SK-N-SH (cell line): ENCODE measurements around the gene C1QTNF3. TPM values are rescaled to one million over a fixed set of nuclear protein-coding genes. Genes with fewer than 3 reads are reported as not detected.

ENCODE experiments used
- CTCF ChIA-PET: fragments of 300-600, 350-600 bp; formaldehyde crosslinking; extraction: SDS; loops from one replicate; lab custom pipeline; 2021; lab: Yijun Ruan, JAX
- POLR2A ChIA-PET: fragments of 350-600 bp; sonication (Branson Sonifier 250); formaldehyde crosslinking; extraction: SDS; loops from one replicate; lab custom pipeline; 2020; ENCODE audit warnings: antibody characterized with exemption, inconsistent platforms; lab: Yijun Ruan, JAX
- DNase-seq: peaks from one replicate; pipeline ENCODE4 v3.0.0; 2012
- H2AFZ ChIP-seq: fragments of 200-600 bp; sonication (generic); 2 replicates; pipeline ENCODE4 v1.8.1; 2016; ENCODE audit warnings: antibody characterized with exemption, mild to moderate bottlenecking, low read depth
- H3F3A ChIP-seq: fragments of 200-600 bp; sonication (generic); replicated peaks from 2 replicates; pipeline ENCODE3; 2016; ENCODE audit warnings: antibody characterized with exemption, mild to moderate bottlenecking; ENCODE audit not compliant: insufficient read depth
- H3K27ac ChIP-seq, 2 experiments: fragments of 200-500 bp in 1 of 2; fragments of 200-600 bp in 1 of 2; sonication (Bioruptor generic) in 1 of 2; sonication (generic), shearing (Covaris generic) in 1 of 2; 2 replicates each; pipeline versions ENCODE4 v1.5.1 to v1.6.1; 2014 to 2016; ENCODE audit warnings: low read depth in 2 of 2, inconsistent platforms in 1 of 2, low read length in 1 of 2, mild to moderate bottlenecking in 1 of 2, mixed read lengths in 1 of 2
- H3K27me3 ChIP-seq: fragments of 200-600 bp; sonication (generic), shearing (Covaris generic); 2 replicates; pipeline ENCODE4 v1.6.1; 2016; ENCODE audit warnings: mixed run types; ENCODE audit not compliant: insufficient read depth
- H3K36me3 ChIP-seq, 2 experiments: fragments of 200-500 bp in 1 of 2; fragments of 200-600 bp in 1 of 2; sonication (Bioruptor generic) in 1 of 2; sonication (generic) in 1 of 2; replicated peaks in 1 of 2; 2 replicates each; pipeline versions ENCODE3 to v1.5.1; 2014 to 2016; ENCODE audit warnings: low read length in 1 of 2, mild to moderate bottlenecking in 1 of 2; ENCODE audit not compliant: insufficient read depth in 2 of 2, control insufficient read depth in 1 of 2
- H3K4me1 ChIP-seq, 2 experiments: fragments of 200-500 bp in 1 of 2; fragments of 200-600 bp in 1 of 2; sonication (Bioruptor generic) in 1 of 2; sonication (generic), shearing (Covaris generic) in 1 of 2; 2 replicates each; pipeline versions ENCODE4 v1.5.1 to v1.6.1; 2014 to 2016; ENCODE audit warnings: low read depth in 1 of 2, low read length in 1 of 2, mixed run types in 1 of 2; ENCODE audit not compliant: insufficient read depth in 2 of 2, control insufficient read depth in 1 of 2
- H3K4me2 ChIP-seq: fragments of 200-600 bp; sonication (generic), shearing (Covaris generic); 2 replicates; pipeline ENCODE4 v1.6.1; 2017; ENCODE audit warnings: mixed run types
- H3K4me3 ChIP-seq, 2 experiments: fragments of 200-500 bp in 1 of 2; fragments of 200-600 bp in 1 of 2; sonication (Bioruptor generic) in 1 of 2; sonication (generic), shearing (Covaris generic) in 1 of 2; 2 replicates each; pipeline versions ENCODE4 v1.5.1 to v1.8.1; 2014 to 2016; ENCODE audit warnings: low read depth in 2 of 2, inconsistent platforms in 1 of 2, low read length in 1 of 2, mild to moderate bottlenecking in 1 of 2, mixed read lengths in 1 of 2, moderate library complexity in 1 of 2
- H3K79me2 ChIP-seq: fragments of 200-600 bp; sonication (generic); 2 replicates; pipeline ENCODE4 v1.8.1; 2017; ENCODE audit warnings: mild to moderate bottlenecking; ENCODE audit not compliant: insufficient read depth
- H3K9ac ChIP-seq: fragments of 200-600 bp; sonication (generic); 2 replicates; pipeline ENCODE4 v1.6.1; 2017; ENCODE audit warnings: mixed run types
- H3K9me2 ChIP-seq: fragments of 200-600 bp; sonication (generic); 2 replicates; pipeline ENCODE4 v1.6.1; 2017; ENCODE audit warnings: mixed run types
- H3K9me3 ChIP-seq: fragments of 200-600 bp; sonication (generic); 2 replicates; pipeline ENCODE4 v1.6.1; 2017; ENCODE audit warnings: mixed run types, mild to moderate bottlenecking, moderate library complexity
- H4K20me1 ChIP-seq: fragments of 200-600 bp; sonication (generic); 2 replicates; pipeline ENCODE4 v1.6.1; 2017; ENCODE audit warnings: mild to moderate bottlenecking, mixed run types; ENCODE audit not compliant: insufficient read depth
- CHD2 ChIP-seq: fragments of 150-350 bp; IDR thresholded peaks from 2 replicates; pipeline ENCODE4 v1.6.1; 2018; ENCODE audit warnings: low read length; ENCODE audit not compliant: partially characterized antibody
- CTCF ChIP-seq: fragments of 200-600 bp; sonication (generic); IDR thresholded peaks from 2 replicates; pipeline ENCODE4 v1.6.1; 2017; ENCODE audit warnings: antibody characterized with exemption, mild to moderate bottlenecking, moderate library complexity
- ELF1 ChIP-seq: IDR thresholded peaks from 2 replicates; pipeline ENCODE4 v1.4.0; 2012
- FOXM1 ChIP-seq: IDR thresholded peaks from 2 replicates; pipeline ENCODE4 v1.4.0; 2012; ENCODE audit warnings: low read depth, mild to moderate bottlenecking
- GABPA ChIP-seq: IDR thresholded peaks from 2 replicates; pipeline ENCODE4 v1.4.0; 2012; ENCODE audit warnings: low read depth, mild to moderate bottlenecking
- MEF2A ChIP-seq: IDR thresholded peaks from 2 replicates; pipeline ENCODE4 v1.4.0; 2012; ENCODE audit warnings: low read depth, borderline replicate concordance
- MXI1 ChIP-seq: IDR thresholded peaks from 2 replicates; pipeline ENCODE4 v1.6.1; 2012; ENCODE audit warnings: mild to moderate bottlenecking, low read depth, low read length, improper control_type of control experiment
- POLR2AphosphoS5 ChIP-seq: IDR thresholded peaks from 2 replicates; pipeline ENCODE4 v1.6.1; 2012; ENCODE audit warnings: low read depth, low read length
- RCOR1 ChIP-seq: fragments of 150-350 bp; IDR thresholded peaks from 2 replicates; pipeline ENCODE4 v1.6.1; 2017; ENCODE audit warnings: antibody characterized with exemption, low read length
- REST ChIP-seq: IDR thresholded peaks from 2 replicates; pipeline ENCODE4 v1.6.1; 2012; ENCODE audit warnings: mild to moderate bottlenecking, low read depth, low read length, moderate library complexity
- RFX5 ChIP-seq: IDR thresholded peaks from 2 replicates; pipeline ENCODE4 v1.6.1; 2012; ENCODE audit warnings: mild to moderate bottlenecking, improper control_type of control experiment, low read length
- RXRA ChIP-seq: IDR thresholded peaks from 2 replicates; pipeline ENCODE4 v1.4.0; 2012; ENCODE audit warnings: low read depth, mild to moderate bottlenecking, borderline replicate concordance
- TCF12 ChIP-seq: IDR thresholded peaks from 2 replicates; pipeline ENCODE4 v1.4.0; 2012
- TEAD4 ChIP-seq: IDR thresholded peaks from 2 replicates; pipeline ENCODE4 v1.4.0; 2012; ENCODE audit warnings: mild to moderate bottlenecking, borderline replicate concordance; ENCODE audit not compliant: insufficient read depth
- USF2 ChIP-seq: fragments of 150-350 bp; IDR thresholded peaks from 2 replicates; pipeline ENCODE4 v1.6.1; 2017; ENCODE audit warnings: antibody characterized with exemption, low read length, low read depth, borderline replicate concordance
- ZBTB33 ChIP-seq: IDR thresholded peaks from 2 replicates; pipeline ENCODE4 v1.4.0; 2012; ENCODE audit warnings: low read depth, borderline replicate concordance
- WGBS: methylation state at CpG from one replicate; pipeline ENCODE4 v1.1.6; 2017; ENCODE audit warnings: low lambda C conversion rate; 5-methylcytosine and 5-hydroxymethylcytosine counted together
- polyA plus RNA-seq, 3 experiments: library from polyadenylated mRNA; depleted of rRNA; stranded (reverse); fragments of >200 nt; gene quantifications; 2 replicates each; pipeline ENCODE4 v1.2.3, GENCODE V29; 2012

The C1QTNF3 gene
- polyA plus RNA-seq, 1 of the 3 experiments (the other 2 are of a cell fraction), result 1.5 TPM

GRCh38 chr5:34054400-34054729, 11.4 kb upstream of the C1QTNF3 start:
- Histone ChIP-seq H2AFZ (no peak overlapping the region), H3K27me3 (no peaks in the 10 kb centered on the region), H3K4me2 (no peak overlapping the region), H3K4me1 (peaks cover 0 to 16% of the 10 kb centered on the region in 2 experiments; a peak in 3 of 4 replicates), H3K9me2 (no peaks in the 10 kb centered on the region), H4K20me1 (no peaks in the 10 kb centered on the region), H3K9me3 (no peaks in the 10 kb centered on the region), H3K9ac (no peak overlapping the region), H3F3A (peaks cover 14% of the 10 kb centered on the region), H3K79me2 (no peaks in the 10 kb centered on the region), H3K27ac (peak overlapping the region; percentile 67 to 68; a peak in 3 of 4 replicates), H3K36me3 (peaks cover 6 to 10% of the 10 kb centered on the region in 2 experiments), H3K4me3 (no peak overlapping the region)
- no peak for TF ChIP-seq CHD2
- no peak for DNase-seq
- POLR2A ChIA-PET, result no interaction called here
- CTCF ChIA-PET, result no interaction called here
- 87% methylated on average over 1 of the region's 1 CpG for WGBS

- H3K9me2 ChIP-seq, result no peaks in the 10 kb centered on the region
- CTCF ChIA-PET, result interaction anchor here (0.5 to 0.6 kb wide), 2 partner anchors 277 to 670 kb away, joined by 3 read pairs; no protein-coding TSS in a partner anchor
- H3K4me2 ChIP-seq, result peak overlapping the region; percentile 24; the same call in 1 of the 2 replicates
- POLR2A ChIA-PET, result interaction anchor here (0.5 kb wide), 1 partner anchor 13 kb away, joined by 3 read pairs; no protein-coding TSS in a partner anchor
- no peak overlapping the region for H3K4me3 ChIP-seq
- no peak overlapping the region for H3K9ac ChIP-seq
- no peaks in the 10 kb centered on the region for H3K79me2 ChIP-seq
- H3K27ac ChIP-seq, result peak overlapping the region; percentile 67 to 68
- no peaks in the 10 kb centered on the region for H4K20me1 ChIP-seq
- H3K36me3 ChIP-seq, result peaks cover 6 to 10% of the 10 kb centered on the region in 2 experiments
- H3K9me3 ChIP-seq, result no peaks in the 10 kb centered on the region
- DNase-seq, result no peak
- no peaks in the 10 kb centered on the region for H3K27me3 ChIP-seq
- peaks cover 0 to 16% of the 10 kb centered on the region in 2 experiments; a peak in 3 of 4 replicates for H3K4me1 ChIP-seq
- H3F3A ChIP-seq, result peaks cover 14% of the 10 kb centered on the region
- TF ChIP-seq POLR2AphosphoS5 (no peak), ELF1 (no peak), FOXM1 (no peak), ZBTB33 (no peak), RFX5 (no peak), GABPA (no peak), REST (no peak), USF2 (no peak), RCOR1 (no peak), TEAD4 (no peak), TCF12 (no peak), CTCF (no peak), MXI1 (no peak), MEF2A (no peak), RXRA (no peak)
- H2AFZ ChIP-seq, result no peak overlapping the region
- WGBS, result 78% methylated on average over 5 of the region's 5 CpGs
These were observed 10.8 kb upstream of the C1QTNF3 start for GRCh38 chr5:34053571-34054399.
